Measurements from ENCODE around the gene FMN2.

FMN2 gene

GRCh38 chr1:240074908-240075307 lies 16.8 kb upstream of the FMN2 start:
- Histone ChIP-seq H3K9ac (ENCODE audit: low read length) (no peak overlapping the region), H3K36me3 (ENCODE audit: control insufficient read depth, insufficient read depth, low read length) (no peaks in the 10 kb centered on the region), H3K27me3 (ENCODE audit: control insufficient read depth, insufficient read depth, low read length) (no peaks in the 10 kb centered on the region), H3K4me3 (ENCODE audit: low read depth, low read length) (no peak overlapping the region), H3K27ac (ENCODE audit: low read depth, low read length) (no peak overlapping the region), H3K4me1 (ENCODE audit: control insufficient read depth, insufficient read depth, low read length) (peaks cover 19% of the 10 kb centered on the region), H3K9me3 (ENCODE audit: control insufficient read depth, insufficient read depth, low read depth, low read length) (peaks cover 13% of the 10 kb centered on the region; the same call in 1 of the 2 replicates)

- no peaks in the 10 kb centered on the region for H3K4me1 ChIP-seq (ENCODE audit: control insufficient read depth, insufficient read depth, low read length)
- H3K27me3 ChIP-seq (ENCODE audit: control insufficient read depth, insufficient read depth, low read length) = no peaks in the 10 kb centered on the region
- H3K9ac ChIP-seq (ENCODE audit: low read length) = no peak overlapping the region
- no peak overlapping the region for H3K27ac ChIP-seq (ENCODE audit: low read depth, low read length)
- no peak overlapping the region for H3K4me3 ChIP-seq (ENCODE audit: low read depth, low read length)
- no peaks in the 10 kb centered on the region for H3K36me3 ChIP-seq (ENCODE audit: control insufficient read depth, insufficient read depth, low read length)
- peaks cover 8% of the 10 kb centered on the region; the same call in 1 of the 2 replicates for H3K9me3 ChIP-seq (ENCODE audit: control insufficient read depth, insufficient read depth, low read depth, low read length)
These were observed 7.3 kb upstream of the FMN2 start for GRCh38 chr1:240084337-240084736.

- Histone ChIP-seq H3K36me3 (ENCODE audit: control insufficient read depth, insufficient read depth, low read length) (no peaks in the 10 kb centered on the region), H3K9ac (ENCODE audit: low read length) (no peak overlapping the region), H3K27ac (ENCODE audit: low read depth, low read length) (no peak overlapping the region), H3K27me3 (ENCODE audit: control insufficient read depth, insufficient read depth, low read length) (peaks cover 3% of the 10 kb centered on the region), H3K9me3 (ENCODE audit: control insufficient read depth, insufficient read depth, low read depth, low read length) (peaks cover 4% of the 10 kb centered on the region; the same call in 1 of the 2 replicates), H3K4me1 (ENCODE audit: control insufficient read depth, insufficient read depth, low read length) (no peaks in the 10 kb centered on the region), H3K4me3 (ENCODE audit: low read depth, low read length) (no peak overlapping the region)
These were observed 6.9 kb upstream of the FMN2 start for GRCh38 chr1:240084749-240085148.

GRCh38 chr1:240086726-240087125 lies 5.0 kb upstream of the FMN2 start:
- no peaks in the 10 kb centered on the region for H3K36me3 ChIP-seq (ENCODE audit: control insufficient read depth, insufficient read depth, low read length)
- no peak overlapping the region for H3K9ac ChIP-seq (ENCODE audit: low read length)
- no peak overlapping the region for H3K4me3 ChIP-seq (ENCODE audit: low read depth, low read length)
- H3K9me3 ChIP-seq (ENCODE audit: control insufficient read depth, insufficient read depth, low read depth, low read length) = no peaks in the 10 kb centered on the region
- H3K4me1 ChIP-seq (ENCODE audit: control insufficient read depth, insufficient read depth, low read length) = peaks cover 7% of the 10 kb centered on the region; the same call in 1 of the 2 replicates
- peaks cover 22% of the 10 kb centered on the region for H3K27me3 ChIP-seq (ENCODE audit: control insufficient read depth, insufficient read depth, low read length)
- H3K27ac ChIP-seq (ENCODE audit: low read depth, low read length) = no peak overlapping the region

GRCh38 chr1:240090014-240090413 lies 1.7 kb upstream of the FMN2 start:
- Histone ChIP-seq H3K27ac (ENCODE audit: low read depth, low read length) (no peak overlapping the region), H3K4me1 (ENCODE audit: control insufficient read depth, insufficient read depth, low read length) (peaks cover 7% of the 10 kb centered on the region; the same call in 1 of the 2 replicates), H3K4me3 (ENCODE audit: low read depth, low read length) (no peak overlapping the region), H3K36me3 (ENCODE audit: control insufficient read depth, insufficient read depth, low read length) (no peaks in the 10 kb centered on the region), H3K9me3 (ENCODE audit: control insufficient read depth, insufficient read depth, low read depth, low read length) (no peaks in the 10 kb centered on the region), H3K9ac (ENCODE audit: low read length) (no peak overlapping the region), H3K27me3 (ENCODE audit: control insufficient read depth, insufficient read depth, low read length) (peaks cover 50% of the 10 kb centered on the region)

GRCh38 chr1:240090957-240091600 lies 604 bp upstream of the FMN2 start:
- H3K27ac ChIP-seq (ENCODE audit: low read depth, low read length) = no peak overlapping the region
- H3K36me3 ChIP-seq (ENCODE audit: control insufficient read depth, insufficient read depth, low read length) = no peaks in the 10 kb centered on the region
- H3K9ac ChIP-seq (ENCODE audit: low read length) = no peak overlapping the region
- H3K4me3 ChIP-seq (ENCODE audit: low read depth, low read length) = peak overlapping the region; percentile 59
- peaks cover 50% of the 10 kb centered on the region for H3K27me3 ChIP-seq (ENCODE audit: control insufficient read depth, insufficient read depth, low read length)
- no peaks in the 10 kb centered on the region for H3K9me3 ChIP-seq (ENCODE audit: control insufficient read depth, insufficient read depth, low read depth, low read length)
- peaks cover 7% of the 10 kb centered on the region; the same call in 1 of the 2 replicates for H3K4me1 ChIP-seq (ENCODE audit: control insufficient read depth, insufficient read depth, low read length)

GRCh38 chr1:240092301-240093119 lies 827 bp downstream of the FMN2 start:
- Histone ChIP-seq H3K4me1 (ENCODE audit: control insufficient read depth, insufficient read depth, low read length) (peaks cover 7% of the 10 kb centered on the region; the same call in 1 of the 2 replicates), H3K36me3 (ENCODE audit: control insufficient read depth, insufficient read depth, low read length) (no peaks in the 10 kb centered on the region), H3K9ac (ENCODE audit: low read length) (peak overlapping the region; percentile 29), H3K9me3 (ENCODE audit: control insufficient read depth, insufficient read depth, low read depth, low read length) (no peaks in the 10 kb centered on the region), H3K4me3 (ENCODE audit: low read depth, low read length) (peak overlapping the region; percentile 59), H3K27ac (ENCODE audit: low read depth, low read length) (no peak overlapping the region), H3K27me3 (ENCODE audit: control insufficient read depth, insufficient read depth, low read length) (peaks cover 52% of the 10 kb centered on the region)

- Histone ChIP-seq H3K27ac (ENCODE audit: low read depth, low read length) (no peak overlapping the region), H3K4me3 (ENCODE audit: low read depth, low read length) (peak overlapping the region; percentile 59)
These were observed 1.7 kb downstream of the FMN2 start for GRCh38 chr1:240093120-240093961.

GRCh38 chr1:240094041-240094722 lies 2.5 kb downstream of the FMN2 start:
- peak overlapping the region; percentile 59 for H3K4me3 ChIP-seq (ENCODE audit: low read depth, low read length)

More at GRCh38 chr1:240093120-240093961, 1.7 kb downstream of the FMN2 start:
- Histone ChIP-seq H3K36me3 (ENCODE audit: control insufficient read depth, insufficient read depth, low read length) (no peaks in the 10 kb centered on the region), H3K9me3 (ENCODE audit: control insufficient read depth, insufficient read depth, low read depth, low read length) (no peaks in the 10 kb centered on the region), H3K4me1 (ENCODE audit: control insufficient read depth, insufficient read depth, low read length) (peaks cover 7% of the 10 kb centered on the region; the same call in 1 of the 2 replicates), H3K9ac (ENCODE audit: low read length) (peak overlapping the region; percentile 29), H3K27me3 (ENCODE audit: control insufficient read depth, insufficient read depth, low read length) (peaks cover 52% of the 10 kb centered on the region)

GRCh38 chr1:240096974-240097373 lies 5.3 kb downstream of the FMN2 start:
- peaks cover 15% of the 10 kb centered on the region; the same call in 1 of the 2 replicates for H3K4me1 ChIP-seq (ENCODE audit: control insufficient read depth, insufficient read depth, low read length)
- H3K36me3 ChIP-seq (ENCODE audit: control insufficient read depth, insufficient read depth, low read length) = no peaks in the 10 kb centered on the region
- no peak overlapping the region for H3K9ac ChIP-seq (ENCODE audit: low read length)
- no peak overlapping the region for H3K4me3 ChIP-seq (ENCODE audit: low read depth, low read length)
- H3K9me3 ChIP-seq (ENCODE audit: control insufficient read depth, insufficient read depth, low read depth, low read length) = no peaks in the 10 kb centered on the region
- peaks cover 28% of the 10 kb centered on the region for H3K27me3 ChIP-seq (ENCODE audit: control insufficient read depth, insufficient read depth, low read length)
- no peak overlapping the region for H3K27ac ChIP-seq (ENCODE audit: low read depth, low read length)

More at GRCh38 chr1:240094041-240094722, 2.5 kb downstream of the FMN2 start:
- no peaks in the 10 kb centered on the region for H3K36me3 ChIP-seq (ENCODE audit: control insufficient read depth, insufficient read depth, low read length)
- H3K27ac ChIP-seq (ENCODE audit: low read depth, low read length) = no peak overlapping the region
- peaks cover 52% of the 10 kb centered on the region for H3K27me3 ChIP-seq (ENCODE audit: control insufficient read depth, insufficient read depth, low read length)
- H3K4me1 ChIP-seq (ENCODE audit: control insufficient read depth, insufficient read depth, low read length) = peaks cover 7% of the 10 kb centered on the region; the same call in 1 of the 2 replicates
- H3K9me3 ChIP-seq (ENCODE audit: control insufficient read depth, insufficient read depth, low read depth, low read length) = no peaks in the 10 kb centered on the region
- no peak overlapping the region for H3K9ac ChIP-seq (ENCODE audit: low read length)
